ENCODE data around the gene MUL1. TPM values are rescaled to one million over a fixed set of nuclear protein-coding genes. Genes with fewer than 3 reads are reported as not detected.

The MUL1 gene
- total RNA-seq, 2 experiments from 2014 or later, result 11.9 to 12.0 TPM

DNA sequence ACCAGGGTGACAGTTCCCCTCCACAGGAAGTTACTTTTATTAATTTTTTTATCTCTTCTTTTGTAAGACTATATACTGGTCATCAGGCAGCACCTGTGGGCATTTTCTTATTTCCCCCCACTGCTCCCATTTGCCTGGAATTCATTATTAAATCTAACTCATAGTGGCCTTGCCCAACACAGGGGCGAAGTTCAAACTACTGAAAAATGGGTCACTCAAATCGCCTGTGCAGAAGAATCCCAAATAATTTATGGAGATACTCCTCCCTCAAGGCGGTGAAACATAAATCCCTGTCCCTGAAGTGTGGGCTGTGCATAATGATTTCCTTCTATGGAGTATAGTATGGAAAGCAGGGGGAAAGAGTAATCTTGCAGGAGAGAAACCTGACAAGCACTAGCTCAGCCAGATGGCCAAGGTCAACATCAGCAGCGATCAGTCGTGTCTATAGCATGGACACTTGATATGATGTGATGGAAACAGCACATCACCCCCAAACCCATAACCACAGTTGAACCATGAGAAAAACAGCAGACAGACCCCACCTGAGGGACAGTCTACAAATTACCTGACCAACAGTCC, 29.8 kb downstream of the MUL1 start:
- Mint-ChIP-seq H3K4me3 (no peak overlapping the region), H3K4me1 (ENCODE audit: low read depth) (peaks cover under 1% of the 10 kb centered on the region), H3K27me3 (peaks cover 69% of the 10 kb centered on the region), H3K36me3 (ENCODE audit: low read depth) (no peaks in the 10 kb centered on the region), H3K9me3 (no peaks in the 10 kb centered on the region), H3K27ac (no peak overlapping the region)
- TF ChIP-seq, protein P1, sequence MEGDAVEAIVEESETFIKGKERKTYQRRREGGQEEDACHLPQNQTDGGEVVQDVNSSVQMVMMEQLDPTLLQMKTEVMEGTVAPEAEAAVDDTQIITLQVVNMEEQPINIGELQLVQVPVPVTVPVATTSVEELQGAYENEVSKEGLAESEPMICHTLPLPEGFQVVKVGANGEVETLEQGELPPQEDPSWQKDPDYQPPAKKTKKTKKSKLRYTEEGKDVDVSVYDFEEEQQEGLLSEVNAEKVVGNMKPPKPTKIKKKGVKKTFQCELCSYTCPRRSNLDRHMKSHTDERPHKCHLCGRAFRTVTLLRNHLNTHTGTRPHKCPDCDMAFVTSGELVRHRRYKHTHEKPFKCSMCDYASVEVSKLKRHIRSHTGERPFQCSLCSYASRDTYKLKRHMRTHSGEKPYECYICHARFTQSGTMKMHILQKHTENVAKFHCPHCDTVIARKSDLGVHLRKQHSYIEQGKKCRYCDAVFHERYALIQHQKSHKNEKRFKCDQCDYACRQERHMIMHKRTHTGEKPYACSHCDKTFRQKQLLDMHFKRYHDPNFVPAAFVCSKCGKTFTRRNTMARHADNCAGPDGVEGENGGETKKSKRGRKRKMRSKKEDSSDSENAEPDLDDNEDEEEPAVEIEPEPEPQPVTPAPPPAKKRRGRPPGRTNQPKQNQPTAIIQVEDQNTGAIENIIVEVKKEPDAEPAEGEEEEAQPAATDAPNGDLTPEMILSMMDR (IDR thresholded peaks at IDR 0.05), result no peak
- intact Hi-C loops (cut with micrococcal nuclease), result no loop called here
- ChIA-PET POLR2A (interaction anchor here (0.9 kb wide), 1 partner anchor 8 kb away, joined by 3 read pairs; no protein-coding TSS in a partner anchor), CTCF (interaction anchor here (1.3 kb wide), 1 partner anchor 16 kb away, joined by 5 read pairs; no protein-coding TSS in a partner anchor)
- no peak for ATAC-seq
- DNase-seq, result no peak

DNA sequence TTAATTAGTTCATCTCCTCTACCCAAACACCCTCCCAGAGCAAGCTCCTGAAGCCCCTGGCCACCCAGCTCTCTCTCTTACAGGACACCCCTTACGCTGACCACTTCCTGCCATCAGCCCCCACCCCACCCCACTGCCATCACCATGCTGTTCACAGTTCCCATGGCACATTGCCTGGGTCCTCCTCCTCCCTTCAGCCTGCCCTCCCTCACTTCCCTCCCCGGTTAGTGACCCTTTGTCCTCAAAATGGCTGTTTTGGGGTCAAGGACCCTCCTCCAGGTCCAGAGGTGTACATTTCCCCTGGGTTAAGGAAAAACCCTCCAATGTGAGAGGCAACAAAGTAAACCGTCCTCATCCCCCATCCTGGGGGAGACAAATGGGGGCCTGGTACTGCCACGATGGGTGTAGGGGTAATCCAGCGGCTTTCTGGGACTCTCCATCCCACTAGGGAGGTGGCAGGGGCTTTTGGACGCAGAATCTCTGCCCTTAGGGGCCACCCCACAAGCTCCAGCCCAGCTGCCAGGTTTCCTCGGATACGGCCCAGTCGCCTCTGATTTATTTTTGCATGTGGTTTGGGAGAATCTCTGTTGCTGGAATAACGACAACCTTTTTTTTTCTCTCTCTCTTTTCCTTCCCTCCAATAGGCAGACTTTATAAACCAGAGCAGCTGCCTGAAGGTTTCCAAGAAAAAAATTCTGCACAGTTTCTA, 30.4 kb downstream of the MUL1 start:
- Mint-ChIP-seq H3K36me3 (ENCODE audit: low read depth) (no peaks in the 10 kb centered on the region), H3K9me3 (no peaks in the 10 kb centered on the region), H3K4me3 (no peak overlapping the region), H3K27me3 (peaks cover 66% of the 10 kb centered on the region), H3K27ac (no peak overlapping the region), H3K4me1 (ENCODE audit: low read depth) (peaks cover 2% of the 10 kb centered on the region)
- ATAC-seq, result no peak
- ChIA-PET CTCF (no interaction called here), POLR2A (interaction anchor here (0.6 kb wide), 1 partner anchor 12 kb away, joined by 3 read pairs; no protein-coding TSS in a partner anchor)
- TF ChIP-seq, protein P1 (IDR thresholded peaks at IDR 0.05), result no peak
- DNase-seq, result no peak
- intact Hi-C loops (cut with micrococcal nuclease), result no loop called here

DNA sequence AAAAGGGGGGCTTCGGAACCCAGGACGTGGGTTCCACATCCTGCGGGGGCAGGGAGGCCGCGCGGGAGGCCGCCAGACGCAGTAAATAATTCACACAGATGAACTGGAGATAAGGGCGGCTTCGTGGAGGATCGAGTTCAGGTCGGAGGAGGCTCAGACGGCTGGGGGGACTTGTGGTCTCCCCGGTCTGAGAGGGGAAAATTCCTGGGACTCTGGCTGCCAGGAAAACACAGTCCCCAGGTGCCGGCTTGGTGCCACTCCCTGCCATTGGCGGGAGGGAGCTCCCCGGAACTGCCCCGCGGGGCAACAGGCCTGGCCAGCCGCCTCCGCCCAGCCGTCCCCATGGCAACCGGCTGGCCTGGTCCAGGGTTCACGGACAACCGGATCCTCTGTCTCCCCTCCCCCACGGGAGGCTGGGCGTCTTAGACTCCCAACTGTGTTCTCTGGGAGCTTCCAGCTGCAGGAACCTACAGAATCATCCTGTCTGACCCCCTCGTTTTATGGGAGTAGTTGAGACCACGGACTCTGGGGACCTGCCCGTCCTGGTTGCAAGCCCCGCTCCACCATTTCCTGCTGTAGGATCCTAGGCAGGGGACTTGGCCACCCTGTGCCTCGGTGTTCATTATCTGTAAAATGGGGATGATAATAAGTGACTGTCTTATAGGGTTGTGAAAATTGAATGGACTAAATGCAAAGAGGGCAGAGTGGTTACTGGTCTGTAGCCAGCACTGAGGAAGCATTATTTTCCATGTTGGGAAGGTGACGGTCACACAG, 31.5 kb downstream of the MUL1 start:
- no peak for ATAC-seq
- DNase-seq, result no peak
- ChIA-PET POLR2A (interaction anchor here (0.6 kb wide), 1 partner anchor 11 kb away, joined by 3 read pairs; no protein-coding TSS in a partner anchor), CTCF (interaction anchor here (0.9 kb wide), 1 partner anchor 8 kb away, joined by 3 read pairs; no protein-coding TSS in a partner anchor)
- no peak overlapping the region for H3K4me3 Mint-ChIP-seq
- peaks cover 64% of the 10 kb centered on the region for H3K27me3 Mint-ChIP-seq
- intact Hi-C loops (cut with micrococcal nuclease), result no loop called here
- no peaks in the 10 kb centered on the region for H3K9me3 Mint-ChIP-seq
- H3K27ac Mint-ChIP-seq, result no peak overlapping the region
- H3K36me3 Mint-ChIP-seq (ENCODE audit: low read depth), result no peaks in the 10 kb centered on the region
- TF ChIP-seq, protein P1 (IDR thresholded peaks at IDR 0.05), result no peak
- peaks cover 2% of the 10 kb centered on the region for H3K4me1 Mint-ChIP-seq (ENCODE audit: low read depth)

DNA sequence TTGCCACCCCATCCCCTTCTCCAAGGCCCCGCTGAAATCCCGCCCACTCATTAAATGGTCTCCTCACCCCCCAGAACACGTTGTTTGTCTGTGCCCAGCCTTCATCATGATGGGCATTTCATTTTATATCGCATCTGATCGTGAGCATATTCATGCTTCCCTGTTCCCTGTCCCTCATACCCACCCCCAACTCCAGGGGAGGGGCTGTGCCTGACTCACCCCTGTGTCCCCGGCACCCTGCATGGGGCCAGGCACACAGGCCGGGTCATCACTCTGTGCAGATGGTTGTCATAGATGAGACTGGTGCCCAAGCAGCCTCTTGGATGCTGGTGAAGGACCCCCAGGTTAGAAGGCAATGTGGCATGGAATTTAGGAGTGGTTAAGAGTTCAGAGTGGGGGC, 33.0 kb downstream of the MUL1 start:
- intact Hi-C loops (cut with micrococcal nuclease), result no loop called here
- no peak overlapping the region for H3K27ac Mint-ChIP-seq
- peaks cover 2% of the 10 kb centered on the region for H3K4me1 Mint-ChIP-seq (ENCODE audit: low read depth)
- DNase-seq (no peak), ATAC-seq (no peak)
- H3K9me3 Mint-ChIP-seq, result no peaks in the 10 kb centered on the region
- TF ChIP-seq, protein P1 (IDR thresholded peaks at IDR 0.05), result no peak
- ChIA-PET POLR2A (no interaction called here), CTCF (no interaction called here)
- H3K4me3 Mint-ChIP-seq, result no peak overlapping the region
- H3K36me3 Mint-ChIP-seq (ENCODE audit: low read depth), result no peaks in the 10 kb centered on the region
- H3K27me3 Mint-ChIP-seq, result peaks cover 58% of the 10 kb centered on the region
